GM12801 (cell line): ENCODE measurements around the gene CDKAL1.

Experiments used
- TF ChIP-seq, protein P1 (sequence below): IDR thresholded peaks from one replicate; pipeline ENCODE4 v1.5.1; 2011; ENCODE audit warnings: control low read depth; ENCODE audit not compliant: insufficient read length; ENCODE audit errors: extremely low read depth

Gene CDKAL1

DNA sequence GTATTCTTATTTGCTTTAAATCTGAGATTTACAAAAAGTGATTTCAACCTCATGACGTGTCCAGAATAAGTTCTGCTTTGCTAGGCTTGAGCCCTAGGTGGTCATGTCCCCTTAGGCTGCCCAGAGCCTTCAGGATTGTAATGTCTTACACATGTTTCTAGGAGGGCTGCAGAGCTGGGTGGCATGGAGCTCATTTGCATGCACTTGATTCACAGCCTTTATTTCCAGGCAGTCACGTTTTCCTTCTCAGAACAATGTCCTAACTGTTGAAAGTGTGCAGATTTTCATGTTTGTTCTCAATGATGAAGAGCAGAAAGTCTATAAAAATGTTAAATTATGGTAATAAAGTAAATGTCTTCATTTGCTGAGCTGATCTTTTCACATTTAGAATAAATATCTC, 610.7 kb downstream of the CDKAL1 start:
- TF ChIP-seq, protein P1, sequence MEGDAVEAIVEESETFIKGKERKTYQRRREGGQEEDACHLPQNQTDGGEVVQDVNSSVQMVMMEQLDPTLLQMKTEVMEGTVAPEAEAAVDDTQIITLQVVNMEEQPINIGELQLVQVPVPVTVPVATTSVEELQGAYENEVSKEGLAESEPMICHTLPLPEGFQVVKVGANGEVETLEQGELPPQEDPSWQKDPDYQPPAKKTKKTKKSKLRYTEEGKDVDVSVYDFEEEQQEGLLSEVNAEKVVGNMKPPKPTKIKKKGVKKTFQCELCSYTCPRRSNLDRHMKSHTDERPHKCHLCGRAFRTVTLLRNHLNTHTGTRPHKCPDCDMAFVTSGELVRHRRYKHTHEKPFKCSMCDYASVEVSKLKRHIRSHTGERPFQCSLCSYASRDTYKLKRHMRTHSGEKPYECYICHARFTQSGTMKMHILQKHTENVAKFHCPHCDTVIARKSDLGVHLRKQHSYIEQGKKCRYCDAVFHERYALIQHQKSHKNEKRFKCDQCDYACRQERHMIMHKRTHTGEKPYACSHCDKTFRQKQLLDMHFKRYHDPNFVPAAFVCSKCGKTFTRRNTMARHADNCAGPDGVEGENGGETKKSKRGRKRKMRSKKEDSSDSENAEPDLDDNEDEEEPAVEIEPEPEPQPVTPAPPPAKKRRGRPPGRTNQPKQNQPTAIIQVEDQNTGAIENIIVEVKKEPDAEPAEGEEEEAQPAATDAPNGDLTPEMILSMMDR: no peak

DNA sequence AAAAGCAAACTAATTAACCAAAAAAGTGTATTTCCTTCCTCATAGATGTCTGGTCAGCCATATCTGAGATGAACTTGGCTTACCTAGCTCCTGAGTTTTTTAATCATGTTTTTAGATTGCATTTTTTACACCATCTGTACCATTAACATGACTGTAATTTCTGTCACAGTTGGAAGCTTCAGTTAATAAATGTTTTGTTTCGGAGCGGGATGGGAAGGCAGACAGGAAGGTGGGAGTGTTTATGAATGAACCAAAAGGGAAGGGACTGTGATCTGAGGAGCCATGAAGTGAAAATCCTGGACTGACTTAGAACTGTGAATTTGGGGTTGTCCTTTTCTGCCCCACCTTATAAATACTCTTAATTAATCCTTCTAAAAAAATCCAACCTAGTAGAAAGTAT, 613.7 kb downstream of the CDKAL1 start:
- TF ChIP-seq, protein P1: no peak

DNA sequence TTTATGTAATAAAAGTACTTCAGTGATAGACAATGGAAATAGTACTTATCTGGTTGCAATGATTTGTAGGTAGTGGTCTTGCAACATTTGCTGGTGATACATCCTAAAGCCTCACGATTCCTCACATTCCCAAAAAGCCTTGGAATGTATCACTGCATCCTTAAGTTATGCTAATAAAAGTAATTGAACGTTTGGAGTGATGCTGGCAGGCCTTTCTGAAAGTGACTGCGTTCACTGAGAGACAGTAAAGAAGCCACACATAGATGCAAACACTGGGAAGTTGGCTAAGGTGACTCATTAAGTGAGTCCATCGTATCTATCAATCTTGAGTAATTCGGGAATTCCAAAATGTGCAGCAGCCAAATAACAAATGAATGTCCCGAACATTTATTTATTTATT, 615.2 kb downstream of the CDKAL1 start:
- TF ChIP-seq, protein P1: no peak

DNA sequence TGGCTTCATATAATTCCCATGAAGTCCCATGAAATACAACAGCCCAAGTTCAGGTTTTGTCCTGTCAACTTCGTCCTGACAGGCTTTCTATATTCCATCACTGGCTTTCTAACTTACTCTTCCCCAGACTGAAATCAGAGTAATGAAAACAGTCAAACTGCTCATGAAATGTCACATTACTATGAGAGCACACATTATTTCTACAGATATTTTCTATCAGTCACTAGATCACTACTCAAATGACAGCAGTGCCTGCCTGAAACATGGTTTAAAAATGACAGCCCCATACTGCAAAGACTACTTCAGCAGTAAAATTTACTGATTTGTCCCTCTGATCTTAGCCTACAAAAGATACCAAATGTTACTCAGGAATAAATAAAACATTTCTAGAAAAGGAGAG, 616.4 kb downstream of the CDKAL1 start:
- TF ChIP-seq, protein P1: no peak

DNA sequence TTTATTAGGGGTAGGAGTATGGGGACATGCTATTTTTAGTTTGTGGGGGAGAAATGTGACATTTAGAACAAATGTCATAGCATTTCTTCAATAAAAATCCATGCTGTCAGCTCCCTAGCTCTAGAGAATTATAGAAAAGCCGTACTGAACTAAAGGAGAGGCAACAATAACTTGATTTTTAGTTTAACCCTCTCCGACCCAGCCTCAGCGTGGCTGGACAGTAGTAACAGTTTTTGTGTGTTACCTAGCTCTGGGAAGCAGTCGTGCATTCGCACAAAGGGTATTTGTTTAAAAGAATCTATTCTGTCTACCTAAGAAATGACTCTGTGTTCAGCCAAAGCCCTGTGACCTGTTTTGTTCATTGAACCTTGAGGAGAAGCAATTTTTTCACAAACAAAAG, 616.9 kb downstream of the CDKAL1 start:
- TF ChIP-seq, protein P1: no peak

DNA sequence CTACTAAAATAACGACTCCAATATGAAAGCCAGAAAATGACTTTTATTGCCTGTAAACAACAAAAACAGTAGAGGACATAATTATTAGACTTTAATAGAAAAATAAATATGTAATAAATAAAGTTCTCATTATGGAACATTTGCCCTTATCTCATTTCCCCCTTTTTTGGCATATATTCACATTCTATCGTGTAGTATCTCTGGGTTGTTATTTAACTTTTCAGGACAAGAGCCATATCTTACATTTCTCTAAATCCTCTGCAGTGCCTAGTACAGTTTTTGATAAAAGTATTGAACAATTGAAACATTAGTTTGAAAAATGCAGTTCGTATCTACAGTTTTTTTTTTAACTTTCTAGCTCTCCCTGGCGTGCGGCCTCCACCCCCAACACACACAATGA, 617.3 kb downstream of the CDKAL1 start:
- TF ChIP-seq, protein P1: no peak

DNA sequence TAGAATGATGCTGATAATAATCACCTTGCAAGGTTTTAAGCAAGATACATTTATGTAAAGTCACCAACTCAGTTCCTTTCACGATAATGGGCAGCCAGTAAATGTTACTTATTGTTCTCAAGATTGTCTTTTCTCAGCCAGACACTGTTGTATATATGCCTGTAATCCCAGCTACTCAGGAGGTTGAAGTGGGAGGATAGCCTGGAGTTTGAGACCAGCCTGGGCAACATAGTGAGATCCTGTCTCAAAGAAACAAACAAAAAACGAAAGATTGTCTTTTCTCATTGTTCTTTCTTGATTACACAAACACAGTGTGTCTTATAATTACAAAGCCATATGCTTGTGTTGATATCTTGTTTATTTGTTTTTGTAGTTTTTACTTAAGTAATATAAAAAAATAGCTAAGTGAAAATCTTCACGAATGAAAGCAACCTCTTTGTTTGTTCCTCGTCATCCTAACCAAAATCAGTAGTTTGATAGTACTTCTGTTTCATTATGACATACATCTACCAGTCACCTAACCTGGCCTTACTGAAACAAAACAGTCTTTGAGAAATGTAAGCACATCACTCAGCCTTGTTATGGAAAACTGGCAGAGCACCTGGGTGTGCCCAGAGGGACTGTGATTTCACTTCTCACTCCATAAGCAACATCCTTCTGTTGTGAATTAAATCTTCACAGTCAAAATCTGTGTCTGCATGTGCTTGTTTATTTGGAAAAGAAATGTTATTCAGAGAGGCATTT, 623.1 kb downstream of the CDKAL1 start:
- TF ChIP-seq, protein P1: no peak
